ENCODE results near the gene NDUFB7.

DNA sequence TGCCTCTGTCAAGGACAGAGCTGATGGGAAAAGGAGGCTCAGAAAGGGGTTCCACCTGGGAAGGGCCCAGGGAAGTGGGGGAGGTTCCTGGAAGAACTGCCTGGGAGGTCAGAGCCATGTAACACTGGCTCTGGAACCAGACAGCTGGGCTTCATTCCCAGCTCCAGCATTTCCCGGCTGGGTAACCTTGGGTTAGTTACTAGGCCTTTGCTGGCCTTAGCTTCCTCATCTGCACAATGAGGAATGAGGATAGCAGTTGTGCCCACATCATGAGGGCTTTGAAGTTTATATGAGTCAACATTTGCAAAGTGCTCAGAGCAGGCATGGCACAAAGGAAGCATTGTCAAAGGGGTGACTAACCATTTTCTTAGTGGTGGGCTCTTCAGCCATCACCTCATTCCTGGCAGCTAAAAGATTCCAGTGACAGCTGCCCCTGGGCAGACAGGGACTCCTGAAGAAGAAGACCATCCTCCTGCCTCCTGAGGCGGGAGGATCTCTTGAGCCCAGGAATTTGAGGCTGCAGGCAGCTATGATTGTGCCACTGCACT, 51.9 kb downstream of the NDUFB7 start:
- TF ChIP-seq, protein P1, sequence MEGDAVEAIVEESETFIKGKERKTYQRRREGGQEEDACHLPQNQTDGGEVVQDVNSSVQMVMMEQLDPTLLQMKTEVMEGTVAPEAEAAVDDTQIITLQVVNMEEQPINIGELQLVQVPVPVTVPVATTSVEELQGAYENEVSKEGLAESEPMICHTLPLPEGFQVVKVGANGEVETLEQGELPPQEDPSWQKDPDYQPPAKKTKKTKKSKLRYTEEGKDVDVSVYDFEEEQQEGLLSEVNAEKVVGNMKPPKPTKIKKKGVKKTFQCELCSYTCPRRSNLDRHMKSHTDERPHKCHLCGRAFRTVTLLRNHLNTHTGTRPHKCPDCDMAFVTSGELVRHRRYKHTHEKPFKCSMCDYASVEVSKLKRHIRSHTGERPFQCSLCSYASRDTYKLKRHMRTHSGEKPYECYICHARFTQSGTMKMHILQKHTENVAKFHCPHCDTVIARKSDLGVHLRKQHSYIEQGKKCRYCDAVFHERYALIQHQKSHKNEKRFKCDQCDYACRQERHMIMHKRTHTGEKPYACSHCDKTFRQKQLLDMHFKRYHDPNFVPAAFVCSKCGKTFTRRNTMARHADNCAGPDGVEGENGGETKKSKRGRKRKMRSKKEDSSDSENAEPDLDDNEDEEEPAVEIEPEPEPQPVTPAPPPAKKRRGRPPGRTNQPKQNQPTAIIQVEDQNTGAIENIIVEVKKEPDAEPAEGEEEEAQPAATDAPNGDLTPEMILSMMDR (IDR thresholded peaks at IDR 0.05), result no peak
- TF ChIP-seq POLR2AphosphoS5 (IDR thresholded peaks at IDR 0.05; ENCODE audit: insufficient read depth in 1 of 2, low read depth in 1 of 2) (no peak), POLR2A (IDR thresholded peaks at IDR 0.05) (no peak)
